HK-2 (cell line): Measurements from ENCODE around the gene PLAC8.
"Not testable (repeated sequence)": the region's sequence is repeated elsewhere in the genome, so short reads cannot be mapped to it uniquely, and the experiment has no call there.

Experiments used
- DNase-seq: peaks from one replicate; pipeline ENCODE4 v3.0.0-alpha.2; 2018; ENCODE audit not compliant: unreplicated experiment

Gene PLAC8

DNA sequence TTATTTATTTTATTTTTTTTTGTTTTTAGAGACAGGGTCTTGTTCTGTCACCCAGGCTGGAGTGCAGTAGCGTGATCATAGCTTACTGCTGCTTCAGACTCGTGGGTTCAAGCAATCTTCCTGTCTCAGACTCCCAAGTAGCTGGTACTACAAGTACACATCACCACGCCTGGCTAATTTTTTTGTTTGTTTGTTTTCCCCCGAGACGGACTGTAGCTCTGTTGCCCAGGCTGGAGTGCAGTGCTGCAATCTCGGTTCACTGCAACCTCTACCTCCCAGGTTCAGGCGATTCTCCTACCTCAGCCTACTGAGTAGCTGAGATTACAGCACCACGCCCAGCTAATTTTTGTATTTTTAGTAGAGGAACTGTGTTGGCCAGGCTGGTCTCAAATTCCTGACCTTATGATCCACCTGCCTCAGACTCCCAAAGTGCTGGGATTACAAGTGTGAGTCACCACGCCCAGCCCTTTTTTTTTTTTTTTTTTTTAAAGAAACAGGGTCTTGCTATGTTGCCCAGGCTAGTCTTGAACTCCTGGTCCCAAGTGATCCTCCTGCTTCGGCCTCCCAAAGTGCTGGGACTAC lies 47.4 kb downstream of the PLAC8 start:
- DNase-seq, result no peak

DNA sequence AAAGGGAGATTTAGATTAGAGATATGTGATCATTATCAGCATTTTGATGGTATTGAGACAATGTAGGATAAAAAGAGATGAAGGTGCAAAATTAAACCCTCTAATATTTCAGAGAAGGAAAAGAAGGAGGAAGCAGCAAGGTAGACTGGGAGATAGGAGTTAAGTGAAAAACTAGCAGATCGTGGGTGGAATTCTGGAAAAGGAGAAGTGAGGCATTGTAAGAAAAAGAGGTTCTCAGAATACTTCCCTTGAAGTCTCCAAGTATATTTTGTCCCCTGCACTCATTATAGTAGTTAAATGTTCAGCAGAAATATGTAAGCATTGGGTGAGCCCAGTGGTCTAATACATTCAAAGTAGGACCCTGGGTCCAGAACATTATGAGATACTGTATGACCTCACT lies 49.3 kb downstream of the PLAC8 start:
- no peak for DNase-seq

DNA sequence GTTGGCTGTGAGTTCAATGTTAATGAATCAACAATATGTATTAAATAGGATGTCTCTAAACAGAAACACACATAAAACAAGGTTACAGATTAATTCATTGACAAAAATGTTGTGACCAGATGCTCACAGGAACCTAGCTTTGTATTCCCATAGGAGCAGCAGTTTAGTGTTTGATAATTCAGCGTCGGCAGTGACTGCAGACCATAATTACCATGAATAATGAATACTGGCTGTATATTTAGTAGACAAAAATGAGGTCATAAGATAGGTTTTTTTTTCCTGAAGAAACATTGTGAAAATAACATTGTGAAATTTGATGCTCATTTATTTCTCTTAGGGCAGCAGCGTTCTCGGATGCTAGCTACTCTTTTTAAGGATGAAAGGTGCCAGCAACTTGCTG lies 51.8 kb downstream of the PLAC8 start:
- DNase-seq, result no peak

DNA sequence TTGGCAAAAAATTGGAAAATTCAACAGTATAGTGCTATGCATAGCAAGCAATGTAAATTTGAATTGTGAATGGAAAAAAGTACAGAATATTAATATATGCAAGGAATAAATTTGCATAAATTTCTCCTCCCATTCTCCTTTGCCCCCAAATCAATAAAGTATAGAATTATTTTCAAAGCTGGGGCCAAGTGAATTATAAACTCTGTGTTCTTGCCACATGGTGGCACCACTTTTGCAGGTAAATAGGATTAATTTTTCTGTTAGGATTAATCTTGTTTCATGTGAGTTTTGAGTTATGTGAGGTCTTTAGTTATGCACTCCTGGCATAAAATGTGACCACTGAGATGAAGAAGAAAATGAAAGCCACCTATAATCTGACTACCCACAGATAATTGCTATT lies 59.6 kb downstream of the PLAC8 start:
- DNase-seq, result no peak

DNA sequence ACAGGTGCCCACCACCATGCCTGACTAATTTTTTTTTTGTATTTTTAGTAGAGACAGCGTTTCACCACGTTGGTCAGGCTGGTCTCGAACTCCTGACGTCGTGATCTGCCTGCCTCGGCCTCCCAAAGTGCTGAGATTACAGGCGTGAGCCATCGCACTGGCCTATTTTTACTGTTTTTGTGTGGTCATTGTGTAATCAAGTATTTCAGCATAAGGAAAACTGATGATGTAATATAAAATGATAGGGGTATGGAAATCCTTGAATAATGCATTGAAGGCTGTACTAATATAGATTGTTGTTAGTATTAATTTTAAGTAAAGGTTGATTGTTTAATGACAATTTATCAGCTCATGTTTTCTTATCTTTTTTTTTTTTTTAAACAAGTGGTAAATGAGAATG lies 65.7 kb downstream of the PLAC8 start:
- DNase-seq, result not testable (repeated sequence)

DNA sequence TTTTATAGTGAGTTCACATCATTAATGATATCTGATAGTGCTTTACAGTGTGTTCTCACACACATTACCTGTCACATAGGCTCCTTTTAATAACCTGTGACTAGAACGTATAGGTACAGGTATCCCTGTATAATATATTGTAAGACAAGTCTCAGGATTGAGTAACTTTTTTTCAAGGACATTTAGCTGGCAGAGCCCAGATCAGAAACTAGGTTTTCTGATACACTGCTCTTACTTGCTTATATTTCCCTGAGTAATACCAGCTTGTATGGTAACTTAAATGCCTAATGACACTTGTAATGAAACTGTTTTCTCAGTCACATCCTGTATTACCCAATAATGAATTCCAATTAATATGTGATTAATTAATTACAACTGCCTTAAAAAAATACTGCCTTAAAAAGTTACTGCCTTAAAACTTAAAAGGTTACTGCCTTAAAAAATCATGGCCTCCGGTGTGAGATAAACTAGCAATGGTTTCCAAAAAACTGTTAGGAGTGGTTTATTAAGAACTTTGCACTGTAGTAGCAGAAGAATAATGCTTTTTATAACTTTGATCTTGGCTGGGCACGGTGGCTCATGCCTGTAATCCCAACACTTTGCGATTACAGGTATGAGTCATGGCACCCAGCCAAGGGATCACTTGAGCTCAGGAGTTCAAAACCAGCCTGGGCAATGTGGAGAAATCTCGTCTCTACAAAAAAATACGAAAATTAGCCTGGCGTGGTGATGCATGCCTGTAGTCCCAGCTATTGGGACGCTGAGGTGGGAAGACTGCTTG lies 67.6 kb downstream of the PLAC8 start:
- no peak for DNase-seq

DNA sequence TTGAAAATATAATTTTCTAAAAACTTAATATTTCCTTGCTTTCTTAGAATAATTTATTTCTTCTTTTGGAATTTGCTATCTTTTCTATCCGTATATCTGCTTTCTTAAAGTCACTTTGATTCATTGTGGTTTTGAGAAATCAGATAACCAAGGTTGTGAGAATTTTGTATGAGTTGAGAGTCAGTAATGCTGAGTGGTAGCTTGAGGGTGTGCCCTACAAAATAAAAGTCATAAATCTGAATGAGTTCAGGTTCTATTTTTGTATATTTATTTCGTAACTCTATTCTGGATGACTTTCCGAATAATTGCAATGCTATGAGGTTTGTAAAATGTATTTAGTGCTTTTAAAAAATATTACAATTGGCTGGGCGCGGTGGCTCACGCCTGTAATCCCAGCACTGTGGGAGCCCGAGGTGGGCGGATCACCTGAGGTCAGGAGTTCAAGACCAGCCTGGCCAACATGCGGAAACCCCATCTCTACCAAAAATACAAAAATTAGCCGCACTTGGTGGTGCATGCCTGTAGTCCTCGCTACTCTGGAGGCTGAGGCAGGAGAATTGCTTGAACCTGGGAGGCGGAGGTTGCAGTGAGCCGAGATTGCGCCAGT lies 70.6 kb downstream of the PLAC8 start:
- DNase-seq, result no peak

DNA sequence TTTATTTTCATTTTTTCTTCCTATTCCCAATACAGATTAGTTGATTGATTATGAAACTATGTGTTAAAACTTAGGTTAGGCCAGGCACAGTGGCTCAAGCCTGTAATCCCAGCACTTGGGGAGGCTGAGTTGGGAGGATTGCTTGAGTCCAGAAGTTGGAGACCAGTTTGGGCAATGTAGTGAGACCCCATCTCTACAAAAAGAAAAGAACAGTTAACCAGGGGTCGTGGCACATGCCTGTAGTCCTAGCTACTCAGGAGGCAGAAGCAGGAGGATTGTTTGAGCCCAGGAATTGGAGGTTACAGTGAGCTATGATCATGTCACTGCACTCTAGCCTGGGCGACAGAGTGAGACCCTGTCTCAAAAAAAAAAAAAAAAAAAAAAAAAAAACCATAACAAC lies 71.4 kb downstream of the PLAC8 start:
- DNase-seq, result not testable (repeated sequence)

DNA sequence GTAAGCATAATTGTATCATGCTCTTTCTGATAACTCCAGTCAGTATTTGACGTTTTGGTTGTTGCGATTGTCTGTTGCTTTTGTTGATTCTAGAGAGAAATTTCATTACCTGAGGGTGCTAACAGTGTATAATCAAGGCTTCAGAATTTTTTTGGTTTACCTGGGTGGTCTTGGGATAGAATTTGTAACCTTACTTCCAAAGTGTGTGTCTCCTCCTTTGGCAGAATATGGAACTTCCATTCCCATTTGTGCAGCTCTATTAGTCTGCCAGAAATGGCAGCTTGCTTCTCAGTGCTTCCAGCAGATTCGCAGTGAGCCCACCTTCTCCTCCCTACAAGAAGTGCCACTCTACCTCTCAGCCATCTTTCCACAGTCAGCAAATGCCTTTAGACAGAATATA lies 74.3 kb downstream of the PLAC8 start:
- DNase-seq, result no peak
